Muscle of back (tissue), 11 donors: ENCODE measurements around the gene L3MBTL3. TPM values are rescaled to one million over a fixed set of nuclear protein-coding genes. Genes with fewer than 3 reads are reported as not detected.
A peak's percentile ranks its signal among the peaks of the same experiment; 100 is the strongest.
"Not testable (repeated sequence)": the region's sequence is repeated elsewhere in the genome, so short reads cannot be mapped to it uniquely, and the experiment has no call there.

Experiments used
- DNase-seq, 3 donors: peaks; one replicate each; pipeline versions ENCODE4 v3.0.0 to v3.0.0-alpha.2; 2013
- polyA plus RNA-seq, 10 donors: library from polyadenylated mRNA; unstranded; fragments of 120-200 nt; gene quantifications; one replicate each; pipeline ENCODE4 v1.2.1, GENCODE V29; 2013; ENCODE audit not compliant: insufficient read length in 10 of 10

The L3MBTL3 gene
- polyA plus RNA-seq, 10 donors, result 4.6 to 8.8 (median 6.5) TPM

GRCh38 chr6:130138116-130138908 lies 119.9 kb downstream of the L3MBTL3 start:
- no peak for DNase-seq

GRCh38 chr6:130138909-130139242 lies 120.5 kb downstream of the L3MBTL3 start:
- DNase-seq, result no peak

GRCh38 chr6:130140084-130140483 lies 121.7 kb downstream of the L3MBTL3 start:
- DNase-seq, result no peak

GRCh38 chr6:130143709-130144108 lies 125.3 kb downstream of the L3MBTL3 start:
- no peak for DNase-seq

GRCh38 chr6:130147111-130147510 lies 128.7 kb downstream of the L3MBTL3 start:
- DNase-seq, result no peak

- no peak for DNase-seq
These were observed 129.8 kb downstream of the L3MBTL3 start for GRCh38 chr6:130148181-130148580.

- DNase-seq, result peak in 2 of 3 donors; percentile 24 to 41
These were observed 130.6 kb downstream of the L3MBTL3 start for GRCh38 chr6:130149016-130149415.

GRCh38 chr6:130150906-130151305 lies 132.5 kb downstream of the L3MBTL3 start:
- DNase-seq, result no peak

GRCh38 chr6:130152908-130153510 lies 134.6 kb downstream of the L3MBTL3 start:
- DNase-seq, result no peak

GRCh38 chr6:130156908-130157307 lies 138.5 kb downstream of the L3MBTL3 start:
- no peak for DNase-seq

- DNase-seq, result no peak
These were observed 139.7 kb downstream of the L3MBTL3 start for GRCh38 chr6:130158056-130158455.

GRCh38 chr6:130158548-130158947 lies 140.2 kb downstream of the L3MBTL3 start:
- no peak for DNase-seq

GRCh38 chr6:130159956-130160355 lies 141.6 kb downstream of the L3MBTL3 start:
- peak in 1 of 3 donors; percentile 28 for DNase-seq

- peak in 1 of 3 donors; percentile 41 for DNase-seq
These were observed 143.5 kb downstream of the L3MBTL3 start for GRCh38 chr6:130161683-130162404.

- DNase-seq, result no peak
These were observed 144.0 kb downstream of the L3MBTL3 start for GRCh38 chr6:130162421-130162820.

GRCh38 chr6:130163266-130163665 lies 144.9 kb downstream of the L3MBTL3 start:
- no peak for DNase-seq

GRCh38 chr6:130164251-130164650 lies 145.9 kb downstream of the L3MBTL3 start:
- DNase-seq, result no peak

- DNase-seq, result no peak
These were observed 149.3 kb downstream of the L3MBTL3 start for GRCh38 chr6:130167655-130168054.

GRCh38 chr6:130170160-130170559 lies 151.8 kb downstream of the L3MBTL3 start:
- DNase-seq, result not testable (repeated sequence)

- DNase-seq, result not testable (repeated sequence)
These were observed 155.1 kb downstream of the L3MBTL3 start for GRCh38 chr6:130173377-130174004.

- DNase-seq, result no peak
These were observed 158.0 kb downstream of the L3MBTL3 start for GRCh38 chr6:130176378-130176777.

GRCh38 chr6:130178692-130179091 lies 160.3 kb downstream of the L3MBTL3 start:
- DNase-seq, result peak in 1 of 3 donors; percentile 75
